GM21786 (cell line): Measurements from ENCODE around the gene MEN1.
"Not testable (repeated sequence)": the region's sequence is repeated elsewhere in the genome, so short reads cannot be mapped to it uniquely, and the experiment has no call there.

Experiments
- ATAC-seq: cut with Tn5 transposase; IDR thresholded peaks from one replicate; pipeline ENCODE4 v1.9.1; 2021; ENCODE audit not compliant: unreplicated experiment

Gene MEN1

GRCh38 chr11:64834031-64834722, 23.8 kb upstream of the MEN1 start:
- no peak for ATAC-seq

DNA sequence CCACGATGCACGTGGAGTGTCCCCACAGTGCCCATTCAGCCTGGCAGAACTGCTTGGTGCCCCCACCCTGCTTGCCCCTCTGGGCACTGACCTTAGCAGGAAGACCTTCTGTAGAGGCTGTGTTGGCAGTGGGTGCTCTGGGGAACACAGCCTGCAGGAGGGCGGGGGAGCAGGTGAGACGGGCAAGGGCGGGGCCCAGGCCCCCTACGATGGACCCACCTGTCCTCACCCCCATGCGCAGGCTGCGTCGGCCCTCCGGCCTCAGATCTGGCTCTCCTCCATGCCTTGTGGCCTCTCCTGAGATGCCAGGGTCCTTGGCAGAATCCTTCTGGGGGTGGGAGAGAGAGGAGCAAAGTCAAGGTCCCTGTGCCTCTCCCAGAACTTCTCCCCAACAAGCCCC, 23.2 kb upstream of the MEN1 start:
- ATAC-seq, result no peak

DNA sequence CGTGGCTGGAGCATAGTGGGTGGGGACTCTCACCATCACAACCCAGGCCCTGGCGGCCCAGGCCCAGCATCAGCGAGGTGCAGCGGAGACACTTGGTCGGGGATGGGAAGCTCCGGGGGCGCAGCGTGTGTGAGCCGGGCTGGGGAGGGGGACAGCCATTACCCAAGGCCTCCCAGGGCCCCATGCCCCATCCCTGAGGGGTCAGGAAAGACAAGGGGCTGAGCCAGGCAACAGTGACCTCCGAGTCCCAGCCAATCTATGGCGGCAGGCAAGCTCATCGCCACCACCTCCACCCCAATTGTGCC, 22.8 kb upstream of the MEN1 start:
- ATAC-seq, result no peak

GRCh38 chr11:64832467-64833197, 22.3 kb upstream of the MEN1 start:
- no peak for ATAC-seq

DNA sequence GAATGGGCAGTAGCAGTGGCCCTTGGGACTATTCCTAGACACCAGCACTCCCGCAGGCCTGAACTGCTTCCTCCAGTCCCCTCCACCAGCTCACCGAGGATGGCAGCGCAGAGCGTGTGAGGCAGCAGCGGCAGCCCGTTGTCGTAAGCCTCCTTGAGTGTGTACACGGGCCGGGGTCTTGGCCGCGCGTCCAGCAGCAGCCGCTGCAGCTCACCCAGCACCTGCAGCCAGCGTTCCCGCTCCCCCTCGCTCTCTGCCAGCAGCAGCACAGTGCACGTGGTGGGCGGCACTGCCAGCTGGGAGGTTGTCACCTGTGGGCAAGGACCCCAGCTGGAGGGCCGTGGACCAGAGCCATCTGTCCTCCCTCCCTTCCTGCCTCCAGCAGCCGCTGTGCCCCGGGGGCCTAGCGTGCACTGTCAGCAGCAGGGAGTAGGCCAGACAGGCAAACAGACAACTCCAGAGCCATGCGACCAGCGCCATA, 21.1 kb upstream of the MEN1 start:
- no peak for ATAC-seq

- no peak for ATAC-seq
These were observed 19.3 kb upstream of the MEN1 start for GRCh38 chr11:64829536-64830251.

DNA sequence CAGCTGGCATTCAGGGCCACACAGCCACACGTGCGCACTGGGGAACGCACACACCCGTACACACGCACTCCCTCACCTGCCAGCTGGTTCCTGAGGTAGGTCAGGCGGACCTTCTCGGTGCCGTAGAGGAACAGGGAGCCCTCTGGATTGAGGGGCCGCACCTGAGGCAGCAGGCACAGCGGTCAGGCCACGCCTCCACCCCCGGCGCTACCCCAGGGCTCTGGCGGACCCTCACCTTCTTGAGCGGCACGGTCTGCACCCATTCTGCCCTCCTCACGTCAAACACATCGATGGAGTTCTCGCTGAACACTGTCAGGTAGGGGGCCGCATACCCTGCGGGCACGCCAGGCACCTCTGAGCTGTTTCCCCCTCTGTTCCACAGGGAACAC, 17.1 kb upstream of the MEN1 start:
- no peak for ATAC-seq

- ATAC-seq, result no peak
These were observed 16.5 kb upstream of the MEN1 start for GRCh38 chr11:64826578-64827450.

DNA sequence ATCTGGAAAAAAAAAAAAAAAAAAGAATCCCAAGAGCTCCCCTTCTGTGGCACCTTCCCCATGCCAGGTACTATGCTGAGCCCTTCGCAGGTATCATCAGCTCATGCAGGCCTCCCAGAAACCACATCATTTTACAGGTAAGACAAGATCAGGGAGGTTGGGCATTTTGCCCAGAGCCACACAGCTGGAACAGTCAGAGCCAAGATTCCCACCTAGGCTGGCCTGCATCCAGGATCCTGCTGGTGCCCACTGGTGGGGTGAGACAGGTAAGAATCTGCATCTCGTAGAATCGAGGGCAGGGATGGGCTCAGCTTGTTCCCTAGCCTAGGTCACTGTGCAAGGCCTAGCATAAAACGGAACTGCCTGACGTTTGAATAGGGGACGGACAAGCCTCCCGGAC, 15.7 kb upstream of the MEN1 start:
- no peak for ATAC-seq

DNA sequence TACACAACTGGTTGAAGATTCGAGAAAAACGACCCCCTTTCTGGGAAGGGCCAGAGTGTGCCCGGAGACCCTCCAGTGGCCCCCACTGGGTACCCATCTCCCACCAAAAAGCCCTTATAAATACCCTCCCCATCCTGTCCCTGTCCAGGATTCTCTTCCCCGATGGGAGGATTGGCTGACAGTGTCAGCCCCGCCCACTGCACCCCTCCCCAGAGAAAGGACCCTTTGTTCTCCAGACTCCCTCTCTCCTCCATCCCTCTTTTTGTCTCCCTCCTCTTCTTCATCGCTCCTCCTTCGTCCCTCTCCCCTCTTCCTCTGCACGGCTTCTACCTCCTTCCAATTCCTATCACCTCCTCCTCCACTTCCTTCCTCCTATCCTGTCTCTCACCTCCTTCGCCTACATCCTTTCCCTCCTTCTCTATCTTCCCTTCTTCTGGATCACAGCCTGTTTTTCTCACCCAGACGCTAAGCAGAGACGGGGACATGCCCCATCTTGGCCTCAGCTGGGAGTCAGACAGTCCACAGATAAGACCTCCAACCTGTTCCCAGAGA, 13.3 kb upstream of the MEN1 start:
- ATAC-seq, result no peak

- ATAC-seq, result no peak
These were observed 7.1 kb upstream of the MEN1 start for GRCh38 chr11:64817476-64817875.

DNA sequence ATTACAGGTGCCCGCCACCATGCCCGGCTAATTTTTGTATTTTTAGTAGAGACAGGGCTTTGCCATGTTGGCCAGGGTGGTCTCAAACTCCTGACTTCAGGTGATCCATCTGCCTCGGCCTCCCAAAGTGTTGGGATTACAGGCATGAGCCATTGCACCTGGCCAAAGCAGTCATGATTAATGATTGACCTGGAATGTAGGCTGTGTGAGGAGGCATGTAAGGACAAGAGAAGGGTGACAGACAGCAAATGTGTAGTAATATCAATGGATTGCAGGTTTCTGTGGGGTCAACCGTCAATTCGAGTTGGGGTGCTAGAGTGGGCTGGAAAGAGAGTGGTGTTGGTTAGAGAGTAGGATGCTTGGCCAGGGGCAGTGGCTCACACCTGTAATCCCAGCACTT, 5.1 kb upstream of the MEN1 start:
- not testable (repeated sequence) for ATAC-seq

DNA sequence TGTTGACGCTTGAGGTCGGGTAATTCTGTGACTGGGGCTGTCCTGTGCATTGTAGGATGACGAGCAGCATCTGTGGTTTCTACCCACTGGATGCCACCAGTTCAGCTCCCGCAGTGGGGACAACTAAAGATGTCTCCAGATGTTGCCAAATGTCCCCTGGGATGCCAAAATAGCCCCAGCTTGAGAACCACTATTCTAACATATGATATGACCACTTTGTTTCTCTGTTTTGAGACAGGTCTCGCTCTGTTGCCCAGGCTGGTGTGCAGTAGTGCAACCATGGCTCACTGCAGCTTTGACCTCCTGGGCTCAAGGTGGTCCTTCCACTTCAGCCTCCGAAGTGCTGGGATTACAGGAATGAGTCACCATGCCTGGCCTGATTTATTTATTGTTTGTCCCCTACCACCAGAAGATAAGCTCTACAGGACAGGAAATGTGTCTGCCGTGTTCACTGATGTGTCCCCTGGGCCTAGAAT, 4.4 kb upstream of the MEN1 start:
- peak; percentile 67 for ATAC-seq

DNA sequence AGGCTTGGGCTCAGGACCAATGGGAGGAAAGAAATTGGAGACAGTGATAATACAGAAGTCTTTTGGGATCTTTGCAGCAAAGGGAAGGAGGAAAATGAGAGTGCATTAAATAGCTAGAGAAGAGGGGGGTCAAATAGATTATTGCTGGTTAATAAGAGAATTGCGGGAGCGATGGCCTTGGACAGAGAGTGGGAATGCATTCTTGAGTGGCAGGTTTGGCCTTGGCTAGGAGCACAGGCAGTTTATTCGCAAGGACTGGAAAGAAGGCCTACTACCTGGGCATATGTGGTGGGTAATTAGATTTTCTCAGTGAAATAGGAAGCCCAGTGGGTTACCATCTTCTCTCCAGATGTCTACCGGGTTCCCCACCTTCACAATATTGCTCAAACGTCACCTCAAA, 3.5 kb upstream of the MEN1 start:
- ATAC-seq, result no peak

GRCh38 chr11:64810891-64811272, 531 bp upstream of the MEN1 start:
- ATAC-seq, result no peak

DNA sequence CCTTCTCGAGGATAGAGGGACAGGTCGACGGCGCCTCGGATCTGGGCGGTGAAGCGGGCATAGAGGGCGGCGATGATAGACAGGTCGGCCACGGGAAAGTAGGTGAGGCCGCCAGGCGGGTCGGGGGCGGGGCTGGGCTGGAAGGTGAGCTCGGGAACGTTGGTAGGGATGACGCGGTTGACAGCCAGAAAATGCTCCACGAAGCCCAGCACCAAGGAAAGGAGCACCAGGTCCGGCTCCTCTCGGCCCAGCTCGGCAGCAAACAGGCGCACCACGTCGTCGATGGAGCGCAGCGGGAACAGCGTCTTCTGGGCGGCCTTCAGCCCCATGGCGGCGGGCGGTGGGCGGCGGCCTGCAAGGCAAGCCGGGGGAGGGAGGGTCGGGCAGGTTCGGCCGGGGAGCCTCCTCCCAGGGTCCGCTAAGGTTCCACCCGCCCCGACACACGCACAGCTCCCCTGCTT, 540 bp downstream of the MEN1 start:
- no peak for ATAC-seq

DNA sequence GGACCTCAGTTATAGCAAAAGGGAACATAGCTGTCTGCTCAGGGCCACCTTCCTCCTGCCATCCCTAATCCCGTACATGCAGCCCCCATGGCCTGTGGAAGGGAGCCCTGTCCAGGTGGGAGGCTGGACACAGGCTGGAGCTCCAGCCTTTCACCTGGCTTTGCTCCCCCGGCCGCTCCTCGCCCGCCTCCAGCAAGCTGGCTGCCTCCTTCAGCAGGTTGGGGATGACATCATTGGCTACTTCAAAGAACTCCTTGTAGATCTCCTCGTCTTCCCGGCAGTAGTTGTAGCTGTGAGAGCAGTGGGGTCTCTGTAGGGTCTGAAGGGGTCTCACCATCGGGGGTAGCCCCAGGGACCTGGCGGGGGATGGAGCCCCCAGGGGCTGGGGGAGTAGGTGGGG, 4.9 kb downstream of the MEN1 start:
- ATAC-seq, result no peak

GRCh38 chr11:64804346-64805210, 5.8 kb downstream of the MEN1 start:
- no peak for ATAC-seq

- ATAC-seq, result no peak
These were observed 6.5 kb downstream of the MEN1 start for GRCh38 chr11:64803846-64804345.
